Left forelimb (tissue), 1 donor: ENCODE results near the gene HOXC6.
A peak's percentile ranks its signal among the peaks of the same experiment; 100 is the strongest.

Experiments
- DNase-seq: peaks from one replicate; pipeline ENCODE4 v3.0.0-alpha.2; 2018; ENCODE audit warnings: low spot score

The HOXC6 gene

DNA sequence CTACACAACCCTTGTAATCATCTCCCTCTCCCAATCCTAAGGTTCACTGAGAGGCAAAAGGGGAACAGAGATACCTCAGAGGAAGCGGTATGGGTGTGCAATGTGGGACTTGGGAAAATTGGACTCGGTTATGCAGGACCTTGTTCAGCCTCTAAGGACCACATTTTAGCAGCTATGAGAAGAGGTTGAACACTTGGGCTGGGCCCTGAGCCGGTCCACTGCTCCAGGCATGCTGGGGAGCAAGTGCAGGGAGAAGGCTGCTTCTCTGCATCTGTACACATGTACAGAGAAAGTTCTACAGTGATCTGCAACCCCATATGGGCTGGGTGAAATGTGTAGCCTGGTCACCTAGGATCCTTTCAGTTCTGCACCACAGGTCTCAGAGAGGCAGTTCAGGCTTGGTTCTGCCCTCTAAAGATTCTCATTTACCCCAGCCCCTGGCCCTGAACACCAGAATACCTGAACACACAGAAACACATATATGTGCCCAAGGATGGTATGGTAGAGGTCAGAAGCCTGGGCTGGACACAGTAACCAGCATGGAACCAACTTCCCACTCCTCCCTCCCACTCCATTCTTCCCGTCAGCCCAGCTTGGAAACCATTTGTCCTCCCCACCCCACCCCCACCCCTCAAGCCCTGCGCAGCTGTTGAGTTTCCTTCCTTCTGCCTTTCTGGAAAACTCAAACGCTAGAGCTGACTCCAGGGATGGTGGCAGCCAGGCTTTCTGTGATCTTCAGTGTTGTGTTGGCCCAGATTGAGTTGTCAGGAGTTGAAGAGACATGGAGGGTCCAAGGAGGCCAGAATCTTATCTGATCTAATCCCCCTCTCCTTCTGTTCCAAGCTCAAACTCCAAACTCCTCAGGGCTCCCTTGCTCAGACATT, 15.0 kb downstream of the HOXC6 start:
- no peak for DNase-seq

DNA sequence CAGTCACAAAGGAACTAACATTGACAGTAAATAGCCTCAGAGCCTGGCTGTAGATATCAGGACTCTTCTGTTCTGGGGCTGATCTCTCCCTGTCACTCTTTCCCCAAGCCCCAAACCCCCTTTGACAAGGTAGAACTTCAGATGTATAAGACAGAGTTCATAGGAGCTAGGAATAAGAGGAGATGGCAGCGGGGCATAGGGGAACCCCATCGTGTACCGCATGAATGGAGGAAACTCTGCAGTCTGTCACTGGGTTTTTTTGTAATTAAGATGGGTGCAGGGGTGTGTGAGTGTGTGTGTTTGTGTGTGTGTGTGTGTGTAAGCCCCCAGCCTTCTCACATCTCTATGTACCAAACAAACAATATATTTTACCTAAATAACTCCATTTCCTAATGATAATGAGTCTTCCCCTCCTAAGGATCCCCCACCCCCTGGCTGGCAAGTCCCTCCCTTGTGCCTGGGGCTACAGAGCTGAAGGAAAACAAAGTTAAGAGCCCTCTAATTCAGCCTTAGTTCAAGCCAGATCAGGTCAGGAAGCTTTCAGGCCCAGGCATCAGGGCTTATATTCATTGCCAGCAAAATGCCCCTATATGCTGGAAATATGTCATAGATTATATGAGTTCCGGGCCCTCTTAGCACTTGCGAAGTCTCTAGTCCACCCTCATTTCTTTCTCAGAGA, 16.3 kb downstream of the HOXC6 start:
- DNase-seq, result no peak

DNA sequence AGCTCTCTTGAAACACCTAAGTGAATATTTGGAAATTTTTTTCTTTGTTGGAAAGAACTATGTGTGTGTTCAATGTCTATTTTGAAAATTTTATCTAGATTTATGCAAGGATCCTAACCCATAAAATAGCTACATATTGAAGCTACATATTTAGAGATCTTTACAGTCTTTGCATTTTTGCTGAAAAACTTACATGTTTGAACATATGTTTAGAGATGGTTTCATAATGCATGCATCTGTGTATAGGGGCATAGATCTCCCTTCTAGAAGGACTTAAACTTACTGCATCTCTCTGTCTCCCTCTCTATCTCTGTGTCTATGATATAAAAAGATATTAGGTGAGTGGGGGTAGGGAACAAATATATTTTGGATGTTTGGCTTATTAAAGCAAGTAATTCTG, 17.2 kb downstream of the HOXC6 start:
- no peak for DNase-seq

DNA sequence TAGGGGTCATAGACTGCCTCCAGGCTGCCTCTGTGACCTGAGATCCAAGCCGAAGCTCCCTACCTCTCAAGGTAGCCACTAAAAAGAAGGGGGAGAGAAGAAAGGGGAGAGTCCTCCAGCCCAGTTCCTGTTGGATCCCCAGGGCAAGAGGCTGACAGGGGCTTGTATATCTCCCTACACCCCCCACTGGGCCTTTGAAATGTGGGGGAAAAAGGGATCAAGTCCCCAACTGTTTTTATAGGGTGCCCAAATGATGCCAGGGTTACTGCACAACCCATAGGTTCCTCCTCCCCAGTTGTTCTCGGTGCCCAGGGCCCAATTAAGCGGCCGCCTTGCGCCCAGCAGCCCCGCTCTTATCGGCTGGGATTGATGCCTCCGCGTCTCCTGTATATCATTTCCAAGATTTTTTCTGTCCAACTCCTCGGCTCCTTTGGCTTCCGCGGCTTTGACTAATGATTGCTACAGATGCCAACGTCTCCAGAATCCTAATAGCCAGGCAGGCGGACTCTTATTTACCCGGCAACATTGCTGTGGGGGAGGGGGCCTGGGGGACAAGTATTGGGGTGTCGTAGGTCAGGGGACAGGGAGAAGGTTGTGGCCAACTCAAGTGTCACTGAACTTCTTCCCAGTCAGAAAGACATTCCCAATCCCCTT, 17.8 kb downstream of the HOXC6 start:
- no peak for DNase-seq

DNA sequence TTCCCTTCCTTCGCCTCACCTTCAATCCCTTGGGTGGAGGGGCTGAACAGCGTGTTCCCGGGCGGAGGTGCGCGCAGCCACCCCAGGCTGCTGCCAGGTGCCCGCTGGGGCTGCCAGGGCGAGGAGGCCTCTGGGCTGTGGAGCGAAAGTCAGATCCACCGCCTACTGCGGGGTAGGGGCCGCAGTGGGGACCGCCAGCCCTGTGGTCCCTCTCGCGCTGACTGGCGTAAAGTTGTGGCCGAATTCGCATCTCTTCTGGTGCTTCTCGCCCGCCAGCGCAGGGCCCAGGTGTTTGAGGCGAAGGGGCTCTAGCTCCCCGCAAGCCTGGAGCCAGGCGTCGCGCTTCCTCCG, 18.5 kb downstream of the HOXC6 start:
- no peak for DNase-seq

DNA sequence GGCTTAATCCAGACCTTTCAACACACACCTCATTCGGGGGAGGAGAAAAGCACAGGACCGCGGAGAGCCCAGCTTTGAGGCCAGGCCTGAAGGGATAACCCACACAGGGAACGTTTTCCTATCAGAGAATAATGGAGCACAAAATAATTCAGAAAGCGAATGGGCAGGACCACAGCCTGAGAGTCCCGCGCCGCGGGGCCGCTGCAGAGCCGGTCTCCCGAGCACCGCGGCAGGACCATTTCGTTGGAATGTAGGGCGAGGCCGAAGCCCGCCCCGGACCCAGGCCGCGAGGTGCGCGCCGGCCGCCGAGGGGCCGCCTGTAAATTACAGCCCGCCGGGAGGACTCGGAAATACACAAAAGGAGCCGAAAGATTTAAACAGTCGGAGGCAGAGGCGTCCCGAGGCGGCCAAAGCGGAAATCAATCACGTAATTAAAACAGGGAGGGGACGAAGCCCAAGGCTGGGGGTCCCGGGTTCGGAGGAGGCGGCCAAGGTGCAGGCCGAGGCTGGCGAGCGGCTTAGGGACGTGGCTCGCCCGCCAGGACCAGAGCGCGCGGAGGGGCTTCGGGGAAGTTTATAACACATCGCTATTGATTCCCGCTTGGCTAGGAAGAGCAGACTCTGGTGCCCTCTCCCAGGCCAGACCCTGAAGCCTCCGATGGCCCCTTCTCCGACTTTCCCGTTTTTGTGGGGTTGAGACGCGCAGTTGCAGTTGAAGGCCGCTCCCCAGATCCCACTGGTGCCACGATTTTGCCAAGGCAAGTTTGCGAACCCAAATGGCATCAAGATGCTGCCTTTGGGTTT, 19.1 kb downstream of the HOXC6 start:
- no peak for DNase-seq

DNA sequence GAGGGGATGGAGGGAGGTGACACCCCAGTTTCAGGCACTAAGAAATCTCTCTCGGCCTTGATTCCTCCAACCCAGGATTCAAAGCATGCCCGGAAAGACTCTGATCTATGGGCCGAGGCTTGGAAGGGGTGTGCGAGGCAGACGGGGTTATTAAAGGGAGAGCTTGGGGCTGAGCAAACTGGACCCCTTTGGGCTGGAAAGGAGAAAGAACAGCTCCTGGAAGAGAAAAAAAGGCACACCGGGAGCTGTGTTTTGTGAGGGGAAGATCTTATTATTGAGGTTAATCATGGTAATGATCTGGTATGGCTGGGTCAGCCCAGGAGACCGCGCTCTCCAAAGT, 19.7 kb downstream of the HOXC6 start:
- DNase-seq, result no peak

DNA sequence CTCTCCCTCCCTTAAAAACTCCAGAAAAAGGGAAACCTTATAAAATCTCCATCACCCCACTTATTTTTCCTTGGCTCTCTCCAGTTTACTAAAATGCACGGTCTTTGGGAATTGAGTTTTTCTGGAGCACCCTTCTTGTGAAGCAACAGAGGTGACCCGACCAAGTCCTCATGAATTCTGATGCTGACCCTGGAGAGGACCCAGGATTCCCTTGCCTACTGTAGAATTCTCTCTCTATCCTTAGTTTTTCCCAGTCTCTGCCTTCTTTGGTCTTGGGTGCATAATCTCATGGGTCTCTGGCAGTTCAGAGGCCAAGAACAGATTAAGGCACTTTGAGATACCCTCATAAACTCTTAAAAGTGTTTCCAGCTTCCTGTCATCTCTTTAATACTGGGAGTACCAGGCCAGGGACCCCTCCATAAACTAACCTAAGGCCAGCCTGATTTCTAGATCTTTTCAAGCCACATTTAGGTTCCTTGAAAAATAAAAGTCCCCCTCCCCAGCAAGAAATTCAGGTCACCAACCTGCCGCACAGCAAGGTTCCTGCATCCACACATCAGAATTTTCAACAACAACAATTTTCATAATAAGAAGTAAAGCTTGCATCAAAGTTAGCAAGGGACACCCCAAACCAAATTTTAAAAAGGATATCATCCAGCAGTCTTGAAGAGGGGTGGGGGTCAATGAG, 20.3 kb downstream of the HOXC6 start:
- DNase-seq, result no peak

DNA sequence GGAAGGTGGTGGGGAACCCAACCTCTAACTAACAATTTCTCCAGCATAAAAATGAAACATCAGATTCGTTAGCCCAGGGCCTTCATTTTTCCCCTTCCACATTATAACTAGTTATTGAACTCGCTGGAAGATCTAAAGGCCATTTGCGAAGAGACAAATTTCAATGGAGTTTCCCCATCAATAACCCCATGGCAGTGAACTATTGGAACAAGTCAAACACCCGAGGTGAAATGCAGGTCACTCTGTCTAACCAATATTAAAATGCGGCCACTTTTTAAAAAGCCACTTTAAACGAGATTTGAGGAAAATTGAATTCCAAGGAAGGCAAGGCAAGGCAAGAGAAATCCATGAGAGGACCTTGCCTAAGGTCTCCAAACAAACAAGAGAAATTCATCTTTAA, 20.9 kb downstream of the HOXC6 start:
- no peak for DNase-seq

DNA sequence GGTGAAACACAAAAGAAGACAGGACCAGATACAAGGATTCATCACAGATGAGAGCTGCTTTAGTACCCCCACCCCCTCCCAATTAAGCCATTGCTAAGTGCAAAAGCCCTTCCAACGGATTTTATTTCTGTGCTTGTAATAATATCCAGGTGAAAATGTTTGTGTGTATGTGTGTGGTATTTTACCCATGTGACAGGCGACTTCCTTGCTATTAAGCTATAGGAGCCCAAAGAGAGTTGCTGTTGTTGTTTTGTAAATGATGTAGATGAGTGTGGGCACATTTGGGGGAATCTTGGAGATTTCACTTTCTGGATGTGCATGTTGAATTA, 22.2 kb downstream of the HOXC6 start:
- DNase-seq, result no peak

DNA sequence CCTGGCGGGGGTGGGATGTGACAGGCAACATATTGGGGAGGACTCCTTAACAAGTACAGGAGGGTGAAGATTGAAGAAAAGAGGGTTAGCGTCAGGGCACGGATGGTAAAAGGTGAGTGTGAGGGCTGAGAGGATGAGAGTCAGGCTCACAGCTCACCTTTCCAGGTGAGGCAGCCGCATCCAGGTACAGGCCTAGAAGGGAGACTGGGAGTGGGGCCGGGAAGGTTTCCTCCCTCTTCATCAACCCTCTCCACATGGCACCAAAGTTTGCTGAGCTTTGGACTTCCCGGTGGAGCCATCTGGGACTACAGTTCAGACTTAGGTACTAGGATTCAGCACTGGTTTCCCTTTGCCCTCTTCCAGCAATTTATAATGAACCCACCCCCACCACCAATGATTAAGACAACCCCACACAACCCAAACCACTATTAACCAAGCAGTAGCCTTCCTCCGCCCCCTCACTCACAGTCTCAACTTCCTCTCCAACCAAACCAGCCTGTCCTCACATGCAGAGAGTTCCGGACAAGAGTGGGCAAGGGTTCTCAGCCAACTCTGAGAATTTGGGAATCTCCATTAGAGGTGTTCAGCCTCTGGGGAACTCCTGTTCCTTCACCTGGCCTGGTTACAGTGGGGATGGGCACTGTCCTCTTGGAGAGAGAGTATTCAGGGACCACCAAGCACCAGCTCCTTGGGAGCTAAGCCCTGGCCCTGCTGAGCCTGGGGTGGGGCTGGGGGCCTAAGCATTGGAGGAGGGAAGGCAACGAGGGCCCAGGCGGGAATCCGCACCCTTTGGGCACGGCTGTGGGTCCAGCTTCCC, 23.0 kb downstream of the HOXC6 start:
- DNase-seq, result no peak

DNA sequence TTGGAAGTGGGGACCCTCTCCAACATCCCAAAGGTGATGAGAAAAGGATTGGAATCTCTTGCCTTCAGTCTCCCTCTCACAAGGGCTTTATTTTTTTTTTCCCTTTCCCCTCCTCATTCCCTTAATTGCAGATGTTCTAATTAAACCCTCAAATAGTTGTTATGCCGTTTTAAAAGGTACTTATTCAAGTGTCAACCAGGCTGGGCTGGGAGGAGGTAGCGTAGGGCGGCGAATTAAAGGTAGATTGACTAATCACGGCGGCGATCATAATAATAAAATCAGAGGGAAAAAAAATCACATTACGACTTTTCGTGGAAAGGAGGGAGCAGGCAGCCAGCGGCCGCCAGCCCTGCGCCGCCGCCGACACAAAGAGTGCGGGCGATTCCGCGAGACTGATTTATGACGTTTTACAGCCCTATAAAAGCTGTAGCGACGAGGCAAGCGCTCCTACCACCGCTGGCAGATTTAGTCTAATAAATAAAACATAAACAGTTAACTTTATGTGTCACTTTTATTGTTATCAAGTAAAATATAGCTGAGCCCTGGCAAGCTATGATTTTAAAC, 23.7 kb downstream of the HOXC6 start:
- DNase-seq, result no peak

DNA sequence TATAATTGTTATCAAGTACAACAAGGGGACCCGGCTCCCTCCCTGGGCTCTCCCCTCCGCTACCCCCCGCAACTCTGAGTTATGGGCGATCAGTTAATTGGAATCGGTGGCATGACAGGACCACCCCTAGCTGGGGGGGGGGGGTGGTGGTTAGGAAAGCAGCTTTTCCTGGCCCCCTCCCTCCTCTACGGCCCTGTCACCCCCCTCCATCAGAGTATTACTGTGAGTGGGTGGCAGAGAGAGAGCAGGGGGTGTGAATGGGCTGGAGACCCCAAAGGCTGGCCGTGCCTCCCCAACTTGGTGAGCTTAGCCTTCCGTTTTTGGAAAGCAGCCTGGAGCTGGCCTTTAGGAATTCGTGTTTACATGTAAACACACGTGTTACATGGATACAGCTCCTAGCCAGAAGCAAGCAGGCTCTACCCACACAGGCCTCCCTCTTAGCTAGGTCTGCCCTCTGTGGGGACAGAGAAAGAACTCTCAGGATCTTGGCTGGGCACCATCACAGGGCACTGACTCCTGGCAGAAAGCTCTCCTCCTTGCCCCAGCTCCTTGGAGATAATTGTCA, 24.3 kb downstream of the HOXC6 start:
- no peak for DNase-seq

DNA sequence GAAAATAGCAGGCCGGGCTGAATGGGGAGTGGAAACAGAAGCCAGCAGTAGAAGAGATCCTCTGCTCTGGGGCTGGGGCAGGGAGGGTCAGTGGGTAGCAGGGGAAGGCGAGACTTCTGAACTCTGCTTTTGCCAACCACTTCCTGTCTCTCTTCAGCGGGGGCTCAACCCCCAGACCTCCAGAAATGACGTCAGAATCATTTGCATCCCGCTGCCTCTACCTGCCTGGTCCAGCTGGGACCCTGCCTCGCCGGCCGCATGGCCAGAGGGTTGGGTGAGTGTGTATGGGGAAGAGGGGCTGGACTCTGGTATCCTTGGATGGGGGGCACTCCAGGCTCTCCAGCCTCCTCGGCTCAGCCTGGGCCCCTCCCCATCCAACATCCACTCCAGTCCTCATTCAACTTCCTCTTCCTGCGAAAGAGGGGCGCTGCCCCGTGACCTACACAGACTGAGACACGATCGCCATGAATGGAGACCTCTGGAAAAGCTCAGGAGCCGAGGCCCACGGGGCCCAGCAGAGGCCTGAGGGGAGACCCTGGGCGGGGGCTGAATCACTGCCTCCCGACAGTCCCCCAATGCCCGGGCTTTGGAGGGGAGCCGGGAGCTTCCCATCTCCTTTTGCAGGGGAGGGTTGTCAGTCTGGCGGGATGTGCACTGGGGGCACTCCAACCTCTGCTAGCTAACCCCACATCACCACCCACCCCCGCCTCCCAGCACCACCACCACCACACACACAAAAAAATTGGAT, 24.9 kb downstream of the HOXC6 start:
- no peak for DNase-seq

DNA sequence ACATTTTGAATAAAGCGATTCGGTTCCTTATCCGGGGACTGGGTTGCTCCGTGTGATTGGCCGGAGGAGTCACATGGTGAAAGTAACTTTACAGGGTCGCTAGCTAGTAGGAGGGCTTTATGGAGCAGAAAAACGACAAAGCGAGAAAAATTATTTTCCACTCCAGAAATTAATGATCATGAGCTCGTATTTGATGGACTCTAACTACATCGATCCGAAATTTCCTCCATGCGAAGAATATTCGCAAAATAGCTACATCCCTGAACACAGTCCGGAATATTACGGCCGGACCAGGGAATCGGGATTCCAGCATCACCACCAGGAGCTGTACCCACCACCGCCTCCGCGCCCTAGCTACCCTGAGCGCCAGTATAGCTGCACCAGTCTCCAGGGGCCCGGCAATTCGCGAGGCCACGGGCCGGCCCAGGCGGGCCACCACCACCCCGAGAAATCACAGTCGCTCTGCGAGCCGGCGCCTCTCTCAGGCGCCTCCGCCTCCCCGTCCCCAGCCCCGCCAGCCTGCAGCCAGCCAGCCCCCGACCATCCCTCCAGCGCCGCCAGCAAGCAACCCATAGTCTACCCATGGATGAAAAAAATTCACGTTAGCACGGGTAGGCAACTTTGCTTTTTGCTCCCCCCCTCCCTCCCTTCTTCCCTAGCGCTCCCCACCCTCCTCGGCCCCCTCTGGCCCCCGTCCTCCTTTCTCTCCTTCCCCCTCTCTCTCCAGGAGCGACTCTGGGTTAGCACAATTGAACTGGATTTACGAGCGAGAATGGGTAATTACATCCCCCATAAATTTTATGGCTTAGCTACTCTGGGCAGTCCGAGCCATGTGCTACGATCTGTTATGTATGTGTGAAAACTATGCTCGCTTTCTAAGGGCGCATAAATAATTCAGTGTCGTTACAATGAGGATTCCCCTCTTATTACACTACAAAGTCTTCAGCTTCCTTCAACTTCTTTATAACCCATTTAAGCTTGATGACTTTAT, 25.8 kb downstream of the HOXC6 start, which contains the start of gene HOXC4:
Gene HOXC4, plus strand, starts transcription at position 85 of the 991 bp plus-strand sequence. Its CDS starts 88 bp downstream, at position 173.
- DNase-seq, result peak; percentile 70

DNA sequence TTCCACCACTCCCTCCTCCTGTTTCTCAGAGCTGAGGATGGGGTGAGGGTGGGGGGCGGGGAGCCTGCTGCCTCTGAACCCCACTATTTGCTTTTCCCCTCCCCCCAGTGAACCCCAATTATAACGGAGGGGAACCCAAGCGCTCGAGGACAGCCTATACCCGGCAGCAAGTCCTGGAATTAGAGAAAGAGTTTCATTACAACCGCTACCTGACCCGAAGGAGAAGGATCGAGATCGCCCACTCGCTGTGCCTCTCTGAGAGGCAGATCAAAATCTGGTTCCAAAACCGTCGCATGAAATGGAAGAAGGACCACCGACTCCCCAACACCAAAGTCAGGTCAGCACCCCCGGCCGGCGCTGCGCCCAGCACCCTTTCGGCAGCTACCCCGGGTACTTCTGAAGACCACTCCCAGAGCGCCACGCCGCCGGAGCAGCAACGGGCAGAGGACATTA, 26.5 kb downstream of the HOXC6 start:
- DNase-seq, result no peak

DNA sequence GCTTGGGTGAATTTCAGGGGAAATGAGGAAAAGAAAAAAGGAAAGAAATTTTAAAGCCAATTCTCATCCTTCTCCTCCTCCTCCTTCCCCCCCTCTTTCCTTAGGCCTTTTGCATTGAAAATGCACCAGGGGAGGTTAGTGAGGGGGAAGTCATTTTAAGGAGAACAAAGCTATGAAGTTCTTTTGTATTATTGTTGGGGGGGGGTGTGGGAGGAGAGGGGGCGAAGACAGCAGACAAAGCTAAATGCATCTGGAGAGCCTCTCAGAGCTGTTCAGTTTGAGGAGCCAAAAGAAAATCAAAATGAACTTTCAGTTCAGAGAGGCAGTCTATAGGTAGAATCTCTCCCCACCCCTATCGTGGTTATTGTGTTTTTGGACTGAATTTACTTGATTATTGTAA, 27.3 kb downstream of the HOXC6 start:
- no peak for DNase-seq

DNA sequence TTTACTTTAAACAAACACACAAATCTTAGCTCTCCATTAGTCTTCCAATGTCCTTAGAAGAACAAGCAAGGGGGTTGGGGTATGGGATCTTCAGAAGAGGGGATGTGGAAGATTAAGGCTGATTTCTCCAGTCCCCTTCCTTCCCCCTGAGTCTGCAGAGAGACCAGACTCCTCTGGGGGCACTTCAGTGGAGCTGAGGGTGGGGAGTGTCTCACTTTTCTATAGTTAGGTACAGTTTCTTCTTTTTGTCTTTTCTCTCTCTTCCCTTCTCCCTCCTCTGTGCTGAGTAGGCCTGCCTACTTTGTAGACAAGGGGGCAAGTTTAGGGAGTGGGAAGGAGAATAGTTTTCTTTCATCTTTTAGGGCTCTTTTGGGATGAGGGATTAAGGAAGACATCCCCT, 27.9 kb downstream of the HOXC6 start:
- no peak for DNase-seq
